Measurements from ENCODE around the gene INAVA.
"Not testable (repeated sequence)": the region's sequence is repeated elsewhere in the genome, so short reads cannot be mapped to it uniquely, and the experiment has no call there.

INAVA gene

GRCh38 chr1:200963888-200964287, 69.2 kb downstream of the INAVA start:
- not testable (repeated sequence) for H3K4me3 ChIP-seq (ENCODE audit: low read length); H3K9ac ChIP-seq (ENCODE audit: low read length); H3K4me1 ChIP-seq (ENCODE audit: control insufficient read depth, insufficient read depth, low read length); H3K27ac ChIP-seq (ENCODE audit: low read depth, low read length); H3K36me3 ChIP-seq (ENCODE audit: control insufficient read depth, insufficient read depth, low read length); H3K27me3 ChIP-seq (ENCODE audit: control insufficient read depth, insufficient read depth, low read length)

Data from rectal smooth muscle tissue (tissue), 1 donor.